Measurements from ENCODE around the gene GPR176.

Gene GPR176, protein sequence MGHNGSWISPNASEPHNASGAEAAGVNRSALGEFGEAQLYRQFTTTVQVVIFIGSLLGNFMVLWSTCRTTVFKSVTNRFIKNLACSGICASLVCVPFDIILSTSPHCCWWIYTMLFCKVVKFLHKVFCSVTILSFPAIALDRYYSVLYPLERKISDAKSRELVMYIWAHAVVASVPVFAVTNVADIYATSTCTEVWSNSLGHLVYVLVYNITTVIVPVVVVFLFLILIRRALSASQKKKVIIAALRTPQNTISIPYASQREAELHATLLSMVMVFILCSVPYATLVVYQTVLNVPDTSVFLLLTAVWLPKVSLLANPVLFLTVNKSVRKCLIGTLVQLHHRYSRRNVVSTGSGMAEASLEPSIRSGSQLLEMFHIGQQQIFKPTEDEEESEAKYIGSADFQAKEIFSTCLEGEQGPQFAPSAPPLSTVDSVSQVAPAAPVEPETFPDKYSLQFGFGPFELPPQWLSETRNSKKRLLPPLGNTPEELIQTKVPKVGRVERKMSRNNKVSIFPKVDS

DNA sequence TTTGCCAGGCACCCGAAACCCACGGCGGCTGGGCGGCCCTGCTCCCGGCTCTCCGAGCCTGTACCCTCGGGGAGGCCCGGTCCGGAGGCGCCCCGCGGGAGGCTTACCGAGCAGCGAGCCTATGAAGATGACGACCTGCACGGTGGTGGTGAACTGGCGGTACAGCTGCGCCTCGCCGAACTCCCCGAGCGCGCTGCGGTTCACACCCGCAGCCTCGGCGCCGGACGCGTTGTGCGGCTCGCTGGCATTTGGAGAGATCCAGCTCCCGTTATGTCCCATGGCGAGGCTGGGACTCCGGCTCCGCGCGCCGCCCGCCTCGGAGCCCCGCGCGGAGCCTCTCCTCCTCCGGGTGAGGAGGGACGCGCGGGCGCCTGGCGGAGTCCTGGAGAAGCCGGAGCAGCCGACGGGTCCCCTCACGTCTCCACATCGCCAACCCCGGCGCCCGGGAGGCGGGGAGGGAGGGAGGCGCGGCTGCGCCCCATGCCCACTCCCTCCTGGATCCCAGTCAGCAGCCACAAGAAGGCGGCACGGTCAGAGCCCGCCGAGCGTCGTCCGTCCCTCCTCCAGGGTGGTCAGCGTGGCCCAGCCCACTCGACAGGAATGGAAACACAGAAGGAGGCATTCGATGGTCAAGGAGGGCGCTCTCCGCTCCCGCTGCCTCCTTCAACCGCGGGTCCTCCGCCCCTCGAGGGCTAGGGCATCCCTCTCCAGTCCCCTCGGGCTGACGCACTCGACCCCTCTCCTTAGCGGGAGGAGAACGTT is at the start of gene GPR176:
Gene GPR176, minus strand, starts transcription at position 519 of the 762 bp plus-strand sequence. Its CDS starts 240 bp downstream, at position 279.
- DNase-seq = no peak

DNA sequence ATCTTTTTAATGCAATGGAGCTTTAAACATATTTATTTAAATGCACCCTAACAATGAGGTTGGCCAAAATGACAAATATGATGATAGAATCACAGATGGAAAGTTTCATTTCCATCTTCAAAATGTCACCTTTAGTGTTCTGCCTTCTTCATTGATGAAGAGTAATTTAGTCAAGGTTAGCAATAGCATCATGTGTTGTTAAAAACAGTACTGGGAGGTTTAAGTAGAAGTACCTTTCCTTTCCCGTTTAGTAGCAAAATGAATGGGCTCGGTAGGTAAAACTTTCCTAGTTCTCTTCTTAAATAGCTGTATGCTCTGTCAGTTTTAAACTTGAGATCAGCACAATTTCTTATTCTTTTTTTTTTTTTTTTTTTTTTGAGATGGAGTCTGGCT is 48.9 kb upstream of the GPR176 start:
- DNase-seq = no peak

DNA sequence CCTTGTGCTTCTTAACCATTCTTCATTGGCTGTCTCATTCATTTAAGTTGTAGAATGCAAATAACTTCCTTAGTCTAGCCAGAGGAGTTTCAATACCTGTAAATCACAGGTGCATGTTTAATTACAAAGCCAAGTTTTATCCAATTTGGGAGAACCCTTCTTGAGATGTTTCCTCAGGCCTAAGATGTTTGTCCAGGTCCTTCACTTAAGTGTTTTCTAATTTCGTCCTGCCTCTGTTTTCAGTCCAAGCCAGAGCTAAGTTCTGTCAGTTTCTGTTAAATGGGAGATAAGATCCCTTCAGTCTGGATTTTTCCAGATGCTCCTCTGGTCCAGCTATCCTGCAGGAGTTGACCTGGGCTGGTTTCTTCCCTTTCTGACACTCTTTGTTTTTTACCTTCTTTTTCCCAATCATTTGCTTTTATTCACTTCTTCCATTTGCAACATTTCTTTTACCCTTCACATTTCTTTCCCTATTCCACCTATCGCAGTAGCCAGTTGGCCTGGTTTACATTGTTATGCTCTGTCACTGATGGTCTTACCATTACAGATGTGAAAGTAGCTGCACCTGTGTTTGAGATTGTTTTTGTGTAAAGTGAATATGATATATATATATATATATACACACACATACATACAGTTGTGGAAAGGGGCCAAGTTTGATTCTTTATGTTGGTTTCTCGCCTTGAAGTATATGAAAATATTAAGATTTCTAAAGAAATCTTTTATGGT is 48.4 kb upstream of the GPR176 start:
- DNase-seq = no peak

DNA sequence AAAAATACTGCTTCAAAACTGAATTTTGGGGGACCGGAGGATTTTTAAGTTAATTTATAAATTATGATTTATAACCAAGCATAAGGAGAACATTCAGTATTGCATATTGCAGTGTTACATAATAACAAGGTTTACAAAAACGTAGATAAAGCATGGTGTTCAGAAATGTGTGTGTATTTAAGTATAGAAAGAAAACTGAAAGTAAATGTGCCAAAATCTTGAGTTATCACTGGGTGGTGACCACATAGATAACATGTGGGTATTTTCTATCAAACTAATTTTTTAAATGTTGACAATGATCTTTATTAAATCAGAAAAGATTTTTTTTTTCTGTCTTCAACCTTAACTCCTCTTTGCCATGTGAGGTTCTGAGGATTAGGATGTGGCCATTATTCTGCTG is 46.5 kb upstream of the GPR176 start:
- no peak for DNase-seq

DNA sequence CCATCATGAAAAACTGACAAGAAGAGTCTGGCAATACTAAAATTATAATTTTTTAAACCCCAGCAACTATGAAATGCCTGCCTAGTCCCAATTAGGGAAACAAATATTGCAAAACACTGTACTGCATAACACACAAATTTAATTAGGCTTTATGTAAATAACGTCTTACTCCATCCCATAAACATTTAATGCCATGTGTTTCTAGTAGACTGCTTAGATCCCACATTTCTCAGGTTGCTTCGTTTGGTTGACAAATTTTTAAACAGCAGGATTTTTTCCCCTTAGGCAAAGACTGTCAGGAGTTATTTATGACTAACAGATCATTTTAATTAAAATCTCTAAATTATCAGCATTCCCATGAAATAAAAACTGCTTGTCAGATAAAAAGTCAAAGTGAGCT is 43.7 kb upstream of the GPR176 start:
- DNase-seq = no peak

DNA sequence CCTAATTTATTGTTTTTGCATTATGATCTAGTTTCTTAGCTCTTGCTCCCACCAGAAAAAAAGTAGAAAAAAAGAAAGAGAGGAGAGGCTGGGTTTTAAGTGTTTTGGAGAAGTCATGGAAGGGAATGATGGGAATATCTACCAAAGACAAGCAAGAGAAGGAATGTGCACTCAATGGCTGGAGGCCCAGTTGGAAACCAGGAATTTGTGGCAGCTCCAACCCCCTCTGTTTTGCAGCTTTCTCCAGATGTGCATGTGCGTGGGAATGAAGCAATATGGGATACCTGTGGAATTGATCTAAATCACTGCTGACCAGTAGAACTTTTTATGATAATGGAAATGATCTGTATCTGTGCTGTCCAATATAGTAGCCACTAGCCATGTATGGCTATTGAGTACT is 41.0 kb upstream of the GPR176 start:
- no peak for DNase-seq

DNA sequence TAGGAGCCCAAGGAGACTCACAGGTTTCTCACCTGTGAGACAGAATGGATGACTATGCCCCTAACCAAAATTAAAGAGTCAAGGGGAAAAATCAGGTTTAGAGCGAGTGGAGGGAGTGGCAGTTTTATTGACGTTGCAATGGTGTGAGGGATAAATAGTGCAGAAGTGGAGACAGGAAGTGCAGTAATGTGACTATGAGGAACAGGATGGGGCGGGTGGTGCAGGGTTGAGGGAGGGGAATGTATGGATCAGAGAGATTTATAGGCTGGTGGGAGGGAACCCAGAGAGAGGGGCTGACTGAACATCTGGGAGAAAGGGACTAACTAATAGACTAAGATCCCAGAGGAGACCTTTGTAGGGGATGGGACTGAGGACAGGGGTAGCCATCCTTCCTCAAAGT is 40.3 kb upstream of the GPR176 start:
- no peak for DNase-seq

DNA sequence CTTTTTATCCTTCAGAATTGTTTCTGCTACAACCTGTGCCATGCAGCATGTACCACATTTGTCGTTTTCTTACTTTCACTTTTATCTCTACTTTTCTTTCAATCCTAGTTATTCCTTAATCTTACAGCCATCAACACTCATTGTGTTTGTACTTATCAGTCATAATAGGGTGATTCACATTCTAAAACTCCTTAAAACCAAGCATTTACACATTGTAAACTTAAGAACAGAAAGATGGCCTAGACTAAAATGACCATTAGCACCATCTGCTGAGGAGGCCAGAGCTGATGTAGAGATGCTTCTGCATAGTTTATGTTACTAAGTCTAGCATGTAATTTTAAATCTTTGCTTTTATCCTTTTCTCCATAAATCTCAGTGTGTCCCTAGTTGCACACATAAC is 39.3 kb upstream of the GPR176 start:
- DNase-seq = no peak

DNA sequence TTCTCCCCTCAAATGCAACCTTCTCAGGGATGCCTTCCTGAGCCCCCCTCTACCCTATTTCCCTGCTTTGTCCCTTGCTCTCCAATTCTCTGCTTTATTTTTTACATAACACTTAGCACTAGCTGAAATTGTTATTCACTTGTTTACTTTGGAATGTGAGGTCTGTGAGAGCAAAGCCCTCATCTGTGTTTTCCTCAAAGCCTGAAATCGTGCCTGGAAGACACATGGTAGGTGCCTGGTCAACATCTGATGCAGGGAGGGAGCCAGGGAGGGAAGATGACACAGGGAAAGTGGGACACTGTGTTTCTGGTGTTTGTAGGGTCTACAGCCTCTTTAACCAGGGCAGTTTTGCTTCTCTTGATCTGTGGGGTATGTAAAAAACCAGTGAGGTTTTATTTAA is 37.4 kb upstream of the GPR176 start:
- DNase-seq = no peak

DNA sequence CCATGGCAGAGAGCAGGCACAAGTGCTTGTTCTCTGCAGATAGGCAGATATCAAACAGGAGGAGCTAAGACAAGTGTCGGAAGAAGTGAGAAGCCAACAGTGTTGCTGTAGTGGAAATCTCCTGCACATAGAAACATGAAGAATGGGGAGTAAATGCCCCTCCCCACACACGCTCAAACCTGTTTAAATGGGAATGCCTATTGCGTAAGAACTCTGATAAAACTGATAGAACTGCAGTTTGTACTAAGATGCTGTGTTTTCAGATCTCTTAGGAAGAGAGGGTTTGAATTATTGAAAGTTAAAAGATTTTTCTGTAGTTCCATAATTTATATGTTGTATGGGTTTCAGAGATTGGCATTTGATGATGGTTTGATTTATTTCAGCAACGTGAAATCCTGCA is 33.5 kb upstream of the GPR176 start:
- DNase-seq = no peak

DNA sequence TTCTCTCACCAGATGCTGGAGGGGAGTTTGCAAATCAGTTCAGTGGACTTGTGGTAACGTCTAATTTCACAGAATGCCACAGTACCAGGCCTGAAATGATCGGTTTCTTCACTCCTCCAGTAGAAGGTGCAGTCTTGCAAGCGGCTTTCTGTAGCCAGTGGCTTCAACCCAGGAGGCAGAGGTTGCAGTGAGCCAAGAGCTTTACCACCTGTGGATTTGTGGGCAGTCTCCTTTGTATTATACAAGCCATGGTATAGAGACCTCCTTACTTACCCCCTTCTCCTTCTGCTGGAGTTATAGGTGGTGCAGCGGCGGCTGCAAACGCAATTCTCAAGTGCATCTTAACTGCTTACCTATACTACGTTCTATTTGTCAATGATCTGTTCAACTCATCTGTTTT is 31.5 kb upstream of the GPR176 start:
- DNase-seq = no peak

DNA sequence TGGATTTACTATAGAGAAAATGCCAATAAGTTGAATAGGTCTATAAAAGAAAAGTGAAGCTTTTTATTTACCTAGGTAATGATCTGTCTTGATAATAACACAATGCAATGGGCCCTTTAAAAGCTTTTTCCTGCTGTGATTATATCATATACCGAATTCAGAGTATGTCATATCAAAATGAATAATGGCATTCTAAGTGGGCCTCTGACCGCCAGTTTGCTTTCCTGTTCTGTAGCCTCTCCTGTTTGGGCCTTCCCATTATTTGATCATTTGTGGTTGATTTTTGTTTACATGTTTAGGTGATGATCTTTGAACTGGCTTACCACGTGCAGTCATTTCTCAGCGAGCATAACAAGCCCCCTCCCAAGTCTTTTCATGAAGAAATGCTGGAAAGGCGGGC is 28.8 kb upstream of the GPR176 start:
- no peak for DNase-seq

DNA sequence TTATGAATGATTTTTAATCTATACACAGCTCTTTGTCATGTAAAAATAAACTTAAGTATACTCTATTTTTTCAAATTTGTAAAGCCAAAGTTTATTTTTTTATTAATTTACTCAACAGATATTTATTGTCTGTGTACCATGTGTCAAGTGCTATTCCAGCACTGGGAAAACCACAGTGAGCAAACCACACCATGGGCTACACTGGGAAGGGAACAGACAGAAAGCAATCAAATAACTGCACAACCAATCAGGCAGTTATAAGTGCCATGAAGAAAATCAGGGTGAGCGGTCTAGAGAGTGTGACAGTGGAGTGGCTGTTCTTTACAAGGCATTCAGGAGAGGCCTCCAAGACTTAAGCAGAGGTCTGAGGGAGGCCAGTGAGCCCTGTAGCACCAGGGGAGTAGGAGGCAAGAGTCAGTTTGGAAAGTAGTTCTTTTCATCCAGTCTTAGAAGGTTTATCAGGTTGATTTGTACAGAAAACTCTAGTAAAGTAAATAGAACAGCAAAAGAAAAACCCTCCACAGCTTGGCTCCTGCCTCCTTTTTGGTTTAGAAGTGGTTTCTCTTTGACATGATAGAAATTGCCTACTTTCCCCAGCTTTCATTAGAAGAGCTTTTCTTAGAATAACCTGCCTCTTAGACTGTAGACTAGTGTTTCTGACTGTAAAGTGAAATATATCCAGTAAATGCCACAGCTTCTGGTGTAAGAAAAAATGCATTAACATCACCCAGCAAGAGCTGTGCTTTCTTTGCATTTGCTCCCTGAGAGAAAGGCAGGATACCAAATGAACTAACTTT is 27.5 kb upstream of the GPR176 start:
- DNase-seq = no peak

DNA sequence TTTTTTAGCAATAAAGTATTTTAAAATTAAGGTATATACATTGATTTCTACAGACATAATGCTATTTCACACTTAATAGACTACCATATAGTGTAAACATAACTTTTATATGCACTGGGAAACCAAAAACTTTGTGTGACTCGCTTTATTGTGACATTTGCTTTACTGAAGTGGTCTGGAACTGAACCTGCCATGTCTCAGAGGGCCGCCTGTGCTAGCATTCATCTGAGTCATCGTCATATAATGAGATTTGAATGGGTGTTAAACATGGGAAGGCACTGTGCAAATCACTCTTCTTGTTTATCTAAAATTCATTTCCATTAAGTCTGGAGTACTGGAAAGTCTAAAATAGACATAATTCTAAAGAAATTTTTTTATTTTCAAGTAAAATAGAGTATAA is 26.8 kb upstream of the GPR176 start:
- no peak for DNase-seq

DNA sequence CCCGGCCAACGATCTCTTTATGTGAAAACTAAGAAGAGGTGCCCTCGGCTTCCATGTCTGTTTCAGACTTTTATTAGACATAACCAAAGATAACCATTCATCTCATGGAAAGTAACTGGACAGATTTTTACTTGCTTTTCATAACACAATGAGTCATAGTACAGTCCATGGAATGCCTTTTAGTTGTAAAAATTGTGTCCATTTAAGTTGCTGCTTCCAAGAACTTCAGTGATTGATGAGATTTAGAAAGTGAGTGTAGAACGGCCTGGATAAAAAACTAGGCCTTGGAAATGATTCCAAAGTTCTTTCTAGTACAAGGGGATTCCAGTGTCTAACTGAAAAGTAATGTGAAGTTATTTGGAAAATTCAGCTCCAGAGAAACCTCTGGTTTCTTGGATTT is 24.7 kb upstream of the GPR176 start:
- no peak for DNase-seq

DNA sequence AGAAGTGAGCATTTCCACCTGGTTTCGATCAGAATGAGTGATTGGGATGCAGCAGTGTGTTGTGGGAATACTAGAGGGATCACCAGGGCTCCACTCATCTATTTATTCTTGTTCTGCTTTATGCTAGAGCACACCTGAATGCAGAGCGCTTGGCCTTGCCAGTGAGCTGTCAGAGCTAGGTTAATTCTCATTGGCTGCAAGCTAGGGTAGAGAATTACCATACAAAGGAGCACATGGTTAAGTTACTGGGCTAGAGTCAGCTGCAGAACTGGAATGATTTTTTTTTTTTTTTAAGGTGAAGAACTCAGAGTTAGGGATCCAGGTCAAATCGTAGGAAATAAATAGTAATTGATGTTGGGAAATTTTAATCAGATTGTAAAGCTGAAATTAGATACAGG is 22.7 kb upstream of the GPR176 start:
- no peak for DNase-seq

DNA sequence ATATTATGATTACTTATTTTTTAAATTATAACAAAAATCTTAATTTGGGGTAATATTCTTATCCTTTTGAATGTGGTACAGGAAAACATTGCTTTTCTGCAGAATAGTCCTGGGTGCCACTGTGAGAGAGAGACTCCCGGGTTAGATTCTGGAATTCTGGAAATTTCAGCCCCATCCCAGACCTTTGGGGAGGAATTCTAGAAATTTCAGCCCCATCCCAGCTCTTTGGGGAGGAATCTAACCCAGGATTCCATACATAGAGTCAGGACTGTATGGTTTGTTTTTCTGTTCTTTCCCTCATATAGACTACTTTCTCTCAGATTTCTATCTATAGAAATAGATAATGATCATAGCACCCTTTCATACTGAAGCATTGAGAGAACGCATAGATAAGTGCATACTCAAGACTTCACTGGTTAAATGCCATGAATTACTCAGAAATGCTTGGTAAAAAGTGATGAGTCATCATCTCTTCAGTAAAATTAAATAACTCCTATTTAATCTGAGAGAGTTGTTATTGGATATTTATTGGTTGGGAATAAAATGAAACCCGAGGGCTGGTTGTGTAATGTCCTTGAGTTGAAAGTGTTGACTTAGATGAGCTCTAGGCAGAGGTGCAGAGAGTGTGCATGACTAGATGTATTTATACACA is 22.2 kb upstream of the GPR176 start:
- DNase-seq = no peak

DNA sequence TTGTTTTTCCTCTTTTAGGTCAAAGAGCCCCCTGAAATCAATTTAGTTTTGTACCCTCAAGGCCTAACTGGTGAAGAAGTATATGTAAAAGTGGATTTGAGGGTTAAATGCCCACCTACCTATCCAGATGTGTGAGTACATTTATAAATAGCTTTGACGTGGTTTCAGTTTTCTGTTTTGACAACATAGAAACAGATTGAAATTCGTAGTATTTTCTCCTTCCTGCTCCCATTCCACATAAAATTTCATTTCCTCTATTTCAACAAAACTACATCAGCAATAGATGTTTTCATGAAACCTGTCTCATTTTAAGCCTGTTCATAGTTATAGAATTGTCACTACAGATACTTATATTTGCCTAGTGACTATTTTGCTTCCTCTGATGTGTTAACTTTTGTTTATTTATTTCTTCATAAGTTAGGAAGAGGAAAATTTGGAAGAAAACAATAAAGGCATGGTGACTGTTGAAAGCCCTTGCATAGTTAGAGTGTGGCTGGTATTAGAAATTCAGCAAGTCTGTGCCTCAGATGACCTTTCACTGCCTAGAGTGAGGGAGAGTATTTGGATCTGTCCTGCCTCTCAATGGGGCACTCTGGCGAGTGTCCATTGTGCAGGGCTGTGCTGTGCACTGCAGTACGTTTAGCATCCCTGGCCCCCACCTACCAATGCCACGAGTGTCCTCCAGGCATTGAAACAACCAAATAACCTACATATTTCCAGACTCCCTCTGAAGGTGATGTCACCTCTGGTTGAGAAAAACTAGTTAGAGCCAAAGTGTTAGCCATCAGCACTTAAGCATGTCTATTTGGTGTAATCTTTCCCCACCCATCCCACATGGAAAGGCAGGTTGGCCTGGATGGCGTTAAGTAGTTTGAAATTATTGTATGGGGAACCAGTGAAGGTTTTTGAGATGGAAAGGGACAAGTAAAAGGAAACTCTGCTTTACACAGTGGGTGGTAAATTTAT is 19.7 kb upstream of the GPR176 start:
- no peak for DNase-seq

DNA sequence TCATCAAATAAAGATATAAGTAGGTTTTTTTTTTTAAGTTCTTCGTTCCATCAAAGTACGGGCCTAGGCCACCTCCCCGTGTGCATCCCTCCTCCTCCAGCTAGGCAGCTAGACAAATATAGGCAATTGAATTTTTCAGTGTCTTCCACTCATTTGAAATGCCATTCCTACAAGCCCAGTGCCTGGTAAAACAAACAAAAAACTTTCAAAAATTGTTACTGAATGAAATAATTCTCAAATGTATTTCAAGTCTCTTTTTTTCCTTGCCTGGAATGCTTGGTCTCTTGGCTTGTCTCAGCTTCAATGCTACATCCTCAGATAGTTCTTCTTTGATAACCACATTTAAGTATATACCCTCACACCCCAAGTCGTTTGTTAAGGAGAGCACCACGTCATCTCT is 17.6 kb upstream of the GPR176 start:
- DNase-seq = no peak

DNA sequence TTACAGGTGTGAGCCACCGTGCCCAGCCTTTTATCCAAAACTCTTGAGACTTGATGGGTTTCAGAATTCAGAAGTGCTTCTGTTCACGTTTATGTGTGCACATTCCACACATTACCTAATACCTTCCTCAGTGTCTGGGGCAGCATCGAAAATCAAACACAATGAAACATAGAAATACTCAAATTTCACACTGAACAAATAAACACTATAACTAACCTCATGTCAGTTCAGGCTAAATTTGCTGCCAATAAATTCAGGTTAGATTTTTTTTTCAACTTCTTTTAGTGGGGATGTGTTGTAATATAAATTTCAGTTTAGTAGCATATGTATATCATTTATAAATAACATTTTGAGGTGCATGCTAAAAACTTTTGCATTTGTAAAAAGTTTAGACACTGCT is 16.6 kb upstream of the GPR176 start:
- DNase-seq = no peak

DNA sequence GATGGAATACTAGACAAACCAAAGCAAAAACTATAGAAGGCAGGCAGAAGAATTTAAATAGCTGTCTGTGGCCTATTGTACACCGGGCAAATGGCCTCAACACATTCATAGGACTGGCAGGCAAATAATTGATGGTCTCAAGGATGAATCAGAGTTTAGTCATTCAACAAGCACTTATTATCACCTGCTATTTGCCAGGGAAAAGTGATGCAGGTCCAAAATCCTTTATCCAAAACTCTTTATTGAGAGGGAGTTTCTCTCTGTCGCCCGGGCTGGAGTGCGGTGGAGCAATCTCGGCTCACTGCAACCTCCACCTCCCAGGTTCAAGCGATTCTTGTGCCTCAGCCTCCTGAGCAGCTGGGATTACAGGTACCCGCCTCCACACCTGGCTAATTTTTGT is 16.1 kb upstream of the GPR176 start:
- DNase-seq = no peak

All from hippocampal formation (tissue), 2 donors.